ENCODE measurements around the gene TXNIP. TPM values are rescaled to one million over a fixed set of nuclear protein-coding genes. Genes with fewer than 3 reads are reported as not detected.

Gene TXNIP
- total and polyA plus RNA-seq, 2 donors from 2014 or later: 356 to 1,197 TPM

DNA sequence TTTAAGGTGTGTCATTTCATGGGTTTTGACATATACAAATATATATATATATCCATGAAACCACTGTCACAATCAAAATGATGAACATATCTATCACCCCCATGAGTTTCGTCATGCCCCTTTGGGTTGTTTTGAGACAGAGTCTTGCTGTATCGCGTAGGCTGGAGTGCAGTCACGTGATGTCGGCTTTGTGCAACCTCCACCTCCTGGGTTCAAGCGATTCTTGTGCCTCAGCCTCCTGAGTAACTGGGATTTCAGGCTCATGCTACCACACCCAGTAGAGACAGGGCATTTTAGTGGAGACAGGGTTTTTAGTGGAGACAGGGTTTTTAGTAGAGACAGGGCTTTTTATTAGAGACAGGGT, 17.2 kb upstream of the TXNIP start:
- no peaks in the 10 kb centered on the region for H3K9me3 ChIP-seq (ENCODE audit: control insufficient read depth in 2 of 3, insufficient read depth in 1 of 3, low read length in 3 of 3)
- TF ChIP-seq, protein P1, sequence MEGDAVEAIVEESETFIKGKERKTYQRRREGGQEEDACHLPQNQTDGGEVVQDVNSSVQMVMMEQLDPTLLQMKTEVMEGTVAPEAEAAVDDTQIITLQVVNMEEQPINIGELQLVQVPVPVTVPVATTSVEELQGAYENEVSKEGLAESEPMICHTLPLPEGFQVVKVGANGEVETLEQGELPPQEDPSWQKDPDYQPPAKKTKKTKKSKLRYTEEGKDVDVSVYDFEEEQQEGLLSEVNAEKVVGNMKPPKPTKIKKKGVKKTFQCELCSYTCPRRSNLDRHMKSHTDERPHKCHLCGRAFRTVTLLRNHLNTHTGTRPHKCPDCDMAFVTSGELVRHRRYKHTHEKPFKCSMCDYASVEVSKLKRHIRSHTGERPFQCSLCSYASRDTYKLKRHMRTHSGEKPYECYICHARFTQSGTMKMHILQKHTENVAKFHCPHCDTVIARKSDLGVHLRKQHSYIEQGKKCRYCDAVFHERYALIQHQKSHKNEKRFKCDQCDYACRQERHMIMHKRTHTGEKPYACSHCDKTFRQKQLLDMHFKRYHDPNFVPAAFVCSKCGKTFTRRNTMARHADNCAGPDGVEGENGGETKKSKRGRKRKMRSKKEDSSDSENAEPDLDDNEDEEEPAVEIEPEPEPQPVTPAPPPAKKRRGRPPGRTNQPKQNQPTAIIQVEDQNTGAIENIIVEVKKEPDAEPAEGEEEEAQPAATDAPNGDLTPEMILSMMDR (IDR thresholded peaks at IDR 0.05; ENCODE audit: borderline replicate concordance, extremely low read depth, insufficient read depth): no peak
- H3K4me3 ChIP-seq (ENCODE audit: low read length in 3 of 3): no peak overlapping the region
- no peaks in the 10 kb centered on the region for H3K36me3 ChIP-seq (ENCODE audit: control insufficient read depth in 2 of 3, insufficient read depth in 3 of 3, low read length in 3 of 3)
- H3K4me1 ChIP-seq (ENCODE audit: control insufficient read depth in 2 of 3, insufficient read depth in 2 of 3, low read depth in 1 of 3, low read length in 3 of 3): no peaks in the 10 kb centered on the region
- H3K27ac ChIP-seq (ENCODE audit: low read depth in 2 of 2, low read length in 2 of 2): no peak overlapping the region
- peaks cover 3% of the 10 kb centered on the region for H3K27me3 ChIP-seq (ENCODE audit: control insufficient read depth, insufficient read depth, low read length)
- DNase-seq: peak in 1 of 5 donors; percentile 28
- FAIRE-seq: no peak
- H3K9ac ChIP-seq (ENCODE audit: low read length in 3 of 3): no peak overlapping the region
- intact Hi-C loops (cut with DNase I): loop anchor here (10.0 kb wide), 1 partner anchor 169 kb away; the partner anchor contains the start of gene NUDT17

DNA sequence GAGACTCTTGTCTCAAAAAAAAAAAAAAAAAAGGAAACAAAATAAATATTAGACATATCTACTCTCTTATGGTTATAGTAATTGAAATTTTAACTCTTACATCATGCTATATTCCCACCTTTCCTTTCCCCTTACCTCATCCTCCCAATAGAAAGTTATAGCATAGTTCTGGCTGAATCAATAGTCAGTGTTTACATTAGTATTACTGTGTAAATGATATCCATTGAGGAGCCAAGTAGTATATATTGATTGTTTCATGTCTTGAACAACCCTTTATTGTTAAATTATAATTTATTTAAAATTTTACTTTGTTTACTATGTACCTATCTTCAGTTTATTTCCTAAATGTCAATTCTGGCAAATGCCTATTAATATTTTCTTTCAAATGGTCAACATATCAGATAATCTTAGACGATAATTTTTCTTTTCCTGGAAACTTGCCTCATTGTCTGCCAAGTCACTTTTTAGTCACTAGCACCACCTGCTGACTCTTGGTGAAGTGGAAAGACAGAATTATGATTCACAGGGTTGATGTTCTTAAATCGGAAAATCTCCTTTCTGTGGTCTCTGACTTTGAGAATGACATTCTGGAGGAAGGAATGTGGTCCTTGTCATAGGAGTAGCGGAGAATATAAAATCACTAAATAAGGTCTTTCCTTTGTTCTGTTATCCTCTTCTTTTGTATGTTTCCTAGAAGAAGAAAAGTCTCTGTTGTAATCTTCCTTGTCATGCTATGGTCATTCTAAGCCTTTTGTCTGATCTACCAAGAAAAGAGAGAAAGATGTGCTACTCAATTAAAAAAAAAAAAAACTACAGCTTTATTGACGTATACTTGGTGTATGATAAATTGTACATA, 16.6 kb upstream of the TXNIP start:
- peak in 4 of 5 donors; percentile 19 to 87 (median 64) for DNase-seq

DNA sequence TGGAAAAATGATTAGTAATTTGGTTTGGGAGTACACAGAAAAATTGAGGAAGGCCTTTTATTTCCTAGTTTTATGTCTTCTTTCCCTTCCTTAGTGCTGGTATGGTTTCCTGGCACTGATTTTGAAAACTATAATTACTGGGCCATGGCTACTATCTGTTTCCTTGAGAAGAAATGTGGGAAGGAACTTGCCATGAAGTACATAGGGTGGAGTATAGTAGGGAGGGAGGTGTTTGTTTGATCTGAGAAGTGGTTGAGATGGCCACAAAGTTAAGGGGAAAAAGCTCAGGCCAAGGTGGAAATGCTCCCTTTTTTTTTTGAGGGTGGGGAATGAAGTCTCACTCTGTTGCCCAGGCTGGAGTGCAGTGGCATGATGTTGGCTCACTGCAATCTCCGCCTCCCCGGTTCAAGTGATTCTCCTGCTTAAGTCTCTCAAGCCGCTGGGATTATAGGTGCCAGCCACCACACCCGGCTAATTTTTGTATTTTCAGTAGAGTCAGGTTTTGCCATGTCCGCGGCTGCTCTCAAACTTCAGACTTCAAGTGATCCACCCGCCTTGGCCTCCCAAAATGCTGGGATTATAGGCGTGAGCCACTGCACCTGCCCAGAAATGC, 13.9 kb upstream of the TXNIP start:
- no peak overlapping the region for H3K27ac ChIP-seq (ENCODE audit: low read depth in 2 of 2, low read length in 2 of 2)
- H3K9me3 ChIP-seq (ENCODE audit: control insufficient read depth in 2 of 3, insufficient read depth in 1 of 3, low read length in 3 of 3): no peaks in the 10 kb centered on the region
- no peaks in the 10 kb centered on the region for H3K36me3 ChIP-seq (ENCODE audit: control insufficient read depth in 2 of 3, insufficient read depth in 3 of 3, low read length in 3 of 3)
- TF ChIP-seq, protein P1 (IDR thresholded peaks at IDR 0.05; ENCODE audit: borderline replicate concordance, extremely low read depth, insufficient read depth): no peak
- no peak overlapping the region for H3K9ac ChIP-seq (ENCODE audit: low read length in 3 of 3)
- intact Hi-C loops (cut with DNase I): loop anchor here (10.0 kb wide), 1 partner anchor 165 kb away; the partner anchor contains the start of gene NUDT17
- DNase-seq: peak in 1 of 5 donors; percentile 17
- no peak overlapping the region for H3K4me3 ChIP-seq (ENCODE audit: low read length in 3 of 3)
- no peak for FAIRE-seq
- H3K4me1 ChIP-seq (ENCODE audit: control insufficient read depth in 2 of 3, insufficient read depth in 2 of 3, low read depth in 1 of 3, low read length in 3 of 3): no peaks in the 10 kb centered on the region
- H3K27me3 ChIP-seq (ENCODE audit: control insufficient read depth, insufficient read depth, low read length): no peaks in the 10 kb centered on the region

More for the DNA sequence above, 16.6 kb upstream of the TXNIP start:
- Histone ChIP-seq H3K4me1 (ENCODE audit: control insufficient read depth in 2 of 3, insufficient read depth in 2 of 3, low read depth in 1 of 3, low read length in 3 of 3) (no peaks in the 10 kb centered on the region), H3K27me3 (ENCODE audit: control insufficient read depth, insufficient read depth, low read length) (no peaks in the 10 kb centered on the region), H3K36me3 (ENCODE audit: control insufficient read depth in 2 of 3, insufficient read depth in 3 of 3, low read length in 3 of 3) (no peaks in the 10 kb centered on the region), H3K9ac (ENCODE audit: low read length in 3 of 3) (no peak overlapping the region), H3K27ac (ENCODE audit: low read depth in 2 of 2, low read length in 2 of 2) (no peak overlapping the region), H3K9me3 (ENCODE audit: control insufficient read depth in 2 of 3, insufficient read depth in 1 of 3, low read length in 3 of 3) (no peaks in the 10 kb centered on the region), H3K4me3 (ENCODE audit: low read length in 3 of 3) (no peak overlapping the region)
- TF ChIP-seq, protein P1 (IDR thresholded peaks at IDR 0.05; ENCODE audit: borderline replicate concordance, extremely low read depth, insufficient read depth): peak; percentile 84
- intact Hi-C loops (cut with DNase I): loop anchor here (10.0 kb wide), 1 partner anchor 168 kb away; the partner anchor contains the start of gene NUDT17
- peak; percentile 93 for FAIRE-seq

All from kidney (tissue), 14 donors.